NCI-H1105 treated with DMSO at 0.1 percent for 48 hours (cell line): ENCODE results near the gene STAT5B.
"Not testable (repeated sequence)": the region's sequence is repeated elsewhere in the genome, so short reads cannot be mapped to it uniquely, and the experiment has no call there.

Experiments used
- DNase-seq: peaks from one replicate; lab custom pipeline; 2025; lab: John Stamatoyannopoulos, UW

Gene STAT5B

GRCh38 chr17:42276359-42276608 lies at the start of gene STAT5B:
STAT5B (minus strand) TSS chr17:42276391; CDS start chr17:42232127, 44,264 bp downstream.
- peak; percentile 53 for DNase-seq

GRCh38 chr17:42325026-42325425 lies 48.8 kb upstream of the STAT5B start:
- no peak for DNase-seq

DNA sequence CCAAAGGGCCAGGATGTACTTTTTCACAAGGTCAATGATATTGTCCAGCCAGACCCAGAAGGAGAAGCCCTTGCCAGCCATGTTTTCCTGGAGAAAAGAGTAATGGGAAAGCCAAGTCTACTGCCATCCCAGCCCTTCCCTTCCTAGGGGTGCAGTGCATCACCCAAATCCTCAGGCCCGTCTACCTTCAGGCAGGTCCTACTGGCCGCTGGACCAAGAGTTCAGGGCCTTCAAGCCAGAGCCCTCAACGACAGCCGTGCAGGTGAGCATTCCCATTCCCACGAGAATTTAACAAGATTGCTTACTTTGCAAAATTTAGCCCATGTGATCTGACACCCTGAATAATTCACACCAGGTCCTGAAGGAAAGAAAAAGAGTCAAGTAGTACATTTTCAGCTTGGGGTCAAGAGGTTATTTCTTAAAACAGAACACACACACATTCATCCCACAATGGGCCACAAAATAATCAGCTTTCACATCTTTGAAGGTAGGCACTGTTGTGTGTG lies 47.1 kb upstream of the STAT5B start:
- DNase-seq, result no peak

DNA sequence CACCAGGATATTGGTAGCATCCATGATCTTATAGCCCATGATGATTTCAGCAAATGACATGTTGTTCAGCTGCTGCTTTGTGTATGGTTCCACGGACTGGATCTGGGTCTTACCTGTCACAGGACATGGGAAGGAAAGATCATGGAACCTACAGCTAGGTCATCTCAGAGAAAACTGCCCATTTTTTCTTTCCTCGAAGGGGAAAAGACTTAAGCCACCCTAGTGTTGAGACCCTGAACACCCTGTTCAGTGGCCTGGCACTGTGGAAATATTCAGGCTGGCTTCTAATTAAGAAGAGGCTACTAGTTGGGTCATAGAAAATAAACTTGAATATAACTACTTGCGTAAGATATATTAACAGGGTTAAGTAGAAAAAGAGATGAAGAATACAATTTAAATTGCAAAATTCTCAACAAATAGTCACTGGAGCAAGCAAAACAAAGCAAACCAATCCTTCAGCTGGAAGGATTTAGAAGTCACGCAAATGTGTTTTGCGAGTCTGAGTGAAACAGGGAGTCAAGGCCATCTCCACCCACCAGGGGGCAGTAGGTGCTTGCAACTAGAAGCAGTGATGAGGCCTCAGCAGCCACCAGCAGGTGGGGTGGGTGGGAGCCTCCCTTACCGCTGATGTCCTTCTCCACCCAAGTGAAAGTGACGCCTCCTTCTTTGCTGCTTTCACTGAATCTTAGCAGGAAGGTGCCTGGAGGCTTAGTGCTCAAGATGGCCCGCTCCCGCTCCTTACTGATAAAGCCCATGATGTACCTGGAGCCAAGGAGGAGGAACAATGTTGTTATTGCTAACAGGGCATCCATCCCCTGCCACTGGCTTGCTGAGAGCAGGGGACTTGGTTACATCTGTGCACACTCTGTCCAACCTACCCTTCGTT lies 46.4 kb upstream of the STAT5B start:
- peak; percentile 83 for DNase-seq

- DNase-seq, result no peak
These were observed 45.4 kb upstream of the STAT5B start for GRCh38 chr17:42321555-42321954.

DNA sequence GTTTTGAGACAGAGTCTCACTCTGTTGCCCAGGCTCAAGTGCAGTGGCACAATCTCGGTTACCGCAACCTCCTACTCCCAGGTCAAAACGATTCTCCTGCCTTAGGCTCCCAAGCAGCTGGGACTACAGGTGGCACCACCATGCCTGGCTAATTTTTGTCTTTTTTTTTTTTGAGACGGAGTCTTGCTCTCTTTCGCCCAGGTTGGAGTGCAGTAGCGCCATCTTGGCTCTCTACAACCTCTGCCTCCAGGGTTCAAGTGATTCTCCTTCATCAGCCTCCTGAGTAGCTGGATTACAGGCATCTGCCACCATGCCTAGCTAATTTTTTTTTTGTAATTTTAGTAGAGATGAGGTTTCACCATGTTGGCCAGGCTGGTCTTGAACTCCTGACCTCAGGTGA lies 41.8 kb upstream of the STAT5B start:
- not testable (repeated sequence) for DNase-seq

GRCh38 chr17:42317266-42317845 lies 41.2 kb upstream of the STAT5B start:
- DNase-seq, result no peak

- no peak for DNase-seq
These were observed 40.6 kb upstream of the STAT5B start for GRCh38 chr17:42316755-42317154.

DNA sequence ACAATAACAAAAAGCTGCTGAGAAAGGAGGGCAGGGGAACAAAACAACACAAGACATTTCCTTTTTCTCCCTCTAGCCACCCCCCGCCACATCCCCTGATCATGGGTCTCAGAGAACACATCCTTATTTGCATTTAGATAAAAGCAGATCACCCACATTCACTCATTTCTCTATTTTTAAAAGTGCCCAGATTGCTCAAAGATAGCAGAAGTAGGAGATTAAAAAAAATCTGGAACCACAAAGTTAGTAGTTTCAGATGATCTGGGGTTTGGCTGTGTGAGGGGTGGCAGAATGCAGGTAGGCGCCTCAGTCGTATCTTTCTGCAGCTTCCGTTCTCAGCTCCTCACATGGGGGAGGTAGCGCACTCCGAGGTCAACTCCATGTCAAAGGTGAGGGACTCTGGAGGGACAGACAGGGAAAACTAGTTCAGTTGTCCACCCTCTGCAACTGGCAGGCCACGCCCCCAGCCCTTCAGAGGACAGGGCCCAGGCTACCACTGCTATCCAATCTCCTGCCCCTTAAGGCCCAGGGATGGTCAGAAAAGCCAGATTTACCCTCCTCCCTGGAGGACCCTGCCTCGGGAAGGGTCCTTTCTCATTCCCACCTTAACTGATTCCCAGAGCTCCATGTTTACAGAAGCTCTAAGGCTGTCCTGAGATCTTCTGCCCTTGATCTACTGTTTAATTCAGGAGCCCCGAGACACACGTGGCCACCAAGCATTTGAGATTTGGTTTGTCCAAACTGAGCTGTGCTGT lies 39.4 kb upstream of the STAT5B start:
- no peak for DNase-seq

GRCh38 chr17:42313773-42314566 lies 37.8 kb upstream of the STAT5B start:
- no peak for DNase-seq

GRCh38 chr17:42313389-42313772 lies 37.2 kb upstream of the STAT5B start:
- no peak for DNase-seq

DNA sequence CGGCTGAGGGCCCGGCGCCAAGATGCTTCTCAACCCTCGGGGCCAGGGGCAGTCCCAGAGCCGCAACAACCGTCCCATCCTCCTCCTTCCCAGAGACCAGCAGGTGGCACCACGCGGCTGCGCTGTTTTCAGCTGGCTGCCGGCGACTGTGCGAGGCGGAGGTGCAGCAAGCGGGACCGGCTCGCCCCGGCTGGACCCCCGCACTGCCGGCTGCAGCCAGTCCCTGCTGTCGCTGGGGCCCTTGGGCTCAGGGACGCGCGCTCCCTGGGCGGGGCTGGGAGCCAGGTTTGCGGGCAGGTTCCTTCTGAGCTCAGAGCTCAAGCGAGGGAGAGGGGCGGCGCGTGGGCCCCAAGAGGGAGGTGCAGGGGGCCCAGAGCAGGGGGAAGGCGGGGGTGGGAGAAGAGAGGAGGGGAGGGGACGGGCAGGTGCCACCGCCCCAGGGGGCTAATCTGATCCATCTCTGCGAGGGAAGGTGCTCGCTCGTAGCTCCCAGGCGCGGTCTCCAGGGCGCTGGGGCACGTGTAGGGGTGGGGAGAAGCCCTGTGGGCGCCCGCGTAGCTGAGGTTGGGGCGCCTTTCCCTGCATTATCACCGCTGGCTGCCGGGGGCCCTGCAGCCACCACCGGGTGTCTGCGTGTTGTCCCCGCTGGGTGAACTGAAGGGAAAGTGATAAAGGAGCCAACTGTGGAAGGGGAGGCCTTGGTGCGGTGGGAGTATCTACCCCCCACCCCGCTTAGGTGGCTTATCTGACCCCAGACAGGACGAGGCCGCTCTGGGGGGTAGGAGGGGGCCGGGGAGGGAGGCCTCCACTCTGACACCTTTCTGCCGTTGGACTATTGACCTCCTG lies 36.3 kb upstream of the STAT5B start:
- peak; percentile 89 for DNase-seq

- no peak for DNase-seq
These were observed 35.8 kb upstream of the STAT5B start for GRCh38 chr17:42312035-42312284.

DNA sequence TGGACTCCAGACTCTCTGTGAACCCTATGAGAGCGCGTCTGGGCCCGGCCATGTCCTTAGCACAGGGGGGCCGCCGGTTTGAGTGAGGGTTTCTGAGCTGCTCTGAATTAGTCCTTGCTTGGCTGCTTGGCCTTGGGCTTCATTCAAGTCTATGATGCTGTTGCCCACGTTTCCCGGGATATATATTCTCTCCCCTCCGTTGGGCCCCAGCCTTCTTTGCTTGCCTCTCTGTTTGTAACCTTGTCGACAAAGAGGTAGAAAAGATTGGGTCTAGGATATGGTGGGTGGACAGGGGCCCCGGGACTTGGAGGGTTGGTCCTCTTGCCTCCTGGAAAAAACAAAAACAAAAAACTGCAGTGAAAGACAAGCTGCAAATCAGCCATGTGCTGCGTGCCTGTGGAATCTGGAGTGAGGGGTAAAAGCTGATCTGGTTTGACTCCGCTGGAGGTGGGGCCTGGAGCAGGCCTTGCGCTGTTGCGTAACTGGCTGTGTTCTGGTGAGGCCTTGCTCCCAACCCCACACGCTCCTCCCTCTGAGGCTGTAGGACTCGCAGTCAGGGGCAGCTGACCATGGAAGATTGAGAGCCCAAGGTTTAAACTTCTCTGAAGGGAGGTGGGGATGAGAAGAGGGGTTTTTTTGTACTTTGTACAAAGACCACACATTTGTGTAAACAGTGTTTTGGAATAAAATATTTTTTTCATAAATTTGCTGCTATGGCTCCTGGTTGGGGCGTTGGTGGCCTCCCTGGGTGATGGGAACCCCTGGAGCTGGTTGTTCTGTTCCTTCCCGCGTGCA lies 35.2 kb upstream of the STAT5B start:
- no peak for DNase-seq

GRCh38 chr17:42310787-42311215 lies 34.6 kb upstream of the STAT5B start:
- no peak for DNase-seq

DNA sequence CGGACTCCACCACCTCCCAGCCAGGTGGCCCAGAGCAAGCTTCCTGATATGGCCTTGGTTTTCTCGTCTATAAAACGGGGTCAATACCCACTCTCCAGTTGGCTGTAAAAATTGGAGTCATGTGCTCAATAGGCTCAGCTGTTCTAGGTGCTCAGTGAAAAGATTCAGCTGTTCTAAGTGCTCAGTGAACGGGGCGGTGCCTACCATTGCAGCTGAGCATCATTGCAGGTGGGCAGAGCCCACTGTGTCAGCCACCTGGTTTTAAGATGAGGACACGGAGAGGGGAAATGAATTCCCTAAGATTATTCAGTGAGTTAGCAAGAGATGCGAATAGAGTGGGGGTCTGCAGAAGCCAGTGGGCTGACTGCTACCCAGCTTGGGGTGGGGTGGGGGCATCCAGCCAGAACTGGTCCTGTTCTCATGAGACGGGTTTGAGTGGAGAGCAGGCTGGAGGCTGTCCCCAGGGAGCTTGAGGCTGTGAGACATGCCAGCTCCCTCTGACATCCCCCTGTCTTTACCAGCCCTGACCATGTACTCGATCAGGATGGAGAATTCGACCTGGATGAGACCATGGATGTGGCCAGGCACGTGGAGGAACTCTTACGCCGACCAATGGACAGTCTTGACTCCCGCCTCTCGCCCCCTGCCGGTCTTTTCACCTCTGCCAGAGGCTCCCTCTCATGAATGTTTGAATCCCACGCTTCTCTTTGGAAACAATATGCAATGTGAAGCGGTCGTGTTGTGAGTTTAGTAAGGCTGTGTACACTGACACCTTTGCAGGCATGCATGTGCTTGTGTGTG lies 34.0 kb upstream of the STAT5B start:
- DNase-seq, result no peak

DNA sequence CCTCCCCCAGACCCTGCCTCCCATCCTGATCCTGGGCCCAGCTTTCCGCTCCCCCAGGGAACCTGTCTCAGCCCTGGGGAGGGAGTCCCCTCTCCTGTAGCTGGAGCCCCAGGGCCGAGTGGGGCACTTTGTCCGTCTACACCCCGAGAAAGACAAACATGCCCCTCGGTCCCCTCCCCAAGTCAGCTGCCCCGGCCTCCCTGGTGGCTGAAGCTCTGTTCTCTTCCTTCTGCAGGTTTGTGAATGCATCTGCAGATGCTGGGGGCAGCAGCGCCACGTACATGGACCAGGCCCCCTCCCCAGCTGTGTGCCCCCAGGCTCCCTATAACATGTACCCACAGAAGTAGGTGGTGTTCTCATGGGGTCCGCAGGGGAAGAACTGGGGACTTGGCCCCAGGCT lies 33.0 kb upstream of the STAT5B start:
- DNase-seq, result no peak

DNA sequence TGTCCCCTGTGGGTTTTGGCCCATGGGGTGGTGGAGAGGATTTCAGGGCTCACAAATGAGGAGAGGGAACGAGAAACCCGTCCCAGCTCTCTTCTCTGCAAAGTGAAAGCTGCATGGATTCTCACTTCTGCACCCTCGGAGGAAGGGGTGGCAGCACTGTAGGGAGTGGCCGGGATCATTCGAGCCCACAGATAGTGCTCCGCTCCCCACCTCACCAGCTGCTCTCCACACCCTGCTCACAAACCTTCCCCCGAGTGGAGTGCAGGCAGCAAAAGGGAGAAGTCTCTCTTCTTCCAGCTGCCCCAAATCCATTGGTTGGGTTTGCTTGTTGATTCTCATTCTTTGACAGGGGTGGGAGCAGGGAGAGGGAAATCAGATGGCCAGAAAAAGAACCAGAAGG lies 32.3 kb upstream of the STAT5B start:
- no peak for DNase-seq

DNA sequence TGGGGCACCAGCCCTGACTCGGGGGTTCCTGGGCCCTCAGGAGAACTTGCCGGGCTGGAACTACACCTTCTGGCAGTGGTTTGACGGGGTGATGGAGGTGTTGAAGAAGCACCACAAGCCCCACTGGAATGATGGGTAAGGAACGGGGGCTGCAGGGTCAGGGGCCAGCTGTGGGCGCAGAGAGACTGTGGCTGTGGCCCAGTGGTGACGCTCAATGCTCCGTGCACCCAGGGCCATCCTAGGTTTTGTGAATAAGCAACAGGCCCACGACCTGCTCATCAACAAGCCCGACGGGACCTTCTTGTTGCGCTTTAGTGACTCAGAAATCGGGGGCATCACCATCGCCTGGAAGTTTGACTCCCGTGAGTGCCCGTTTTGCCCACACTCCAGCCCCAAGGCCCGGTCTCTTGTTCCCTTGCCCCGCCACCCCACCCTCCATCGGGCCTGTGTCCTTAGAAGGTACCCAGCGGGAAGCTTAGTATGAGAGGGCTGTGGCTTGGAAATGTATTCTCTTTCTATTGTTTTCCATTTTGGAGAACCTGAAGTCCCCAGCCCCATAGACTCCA lies 31.3 kb upstream of the STAT5B start:
- no peak for DNase-seq

DNA sequence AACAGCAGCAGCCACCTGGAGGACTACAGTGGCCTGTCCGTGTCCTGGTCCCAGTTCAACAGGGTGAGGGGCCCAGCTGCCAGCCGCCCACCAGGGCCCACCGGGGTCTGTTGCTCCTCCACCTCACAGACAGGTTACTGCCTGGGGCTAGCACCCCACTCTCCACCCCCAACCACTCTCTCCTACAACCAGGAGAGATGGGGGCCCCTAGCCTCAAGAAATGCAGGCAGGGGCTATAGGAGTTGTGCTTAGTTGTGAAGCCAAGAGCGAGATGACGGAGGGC lies 30.1 kb upstream of the STAT5B start:
- no peak for DNase-seq
